SK-N-SH (cell line): ENCODE data around the gene MORC2.

Source experiments
- CTCF ChIP-seq: fragments of 200-600 bp; sonication (generic); IDR thresholded peaks from 2 replicates; pipeline ENCODE4 v1.6.1; 2017; ENCODE audit warnings: antibody characterized with exemption, mild to moderate bottlenecking, moderate library complexity
- EZH2phosphoT487 ChIP-seq: fragments of 200-600 bp; sonication (generic); IDR thresholded peaks from 2 replicates; pipeline ENCODE4 v1.6.1; 2017; ENCODE audit warnings: low read depth, mixed run types, mild to moderate bottlenecking, antibody characterized with exemption, moderate library complexity, borderline replicate concordance
- FOXJ3 ChIP-seq: sonication (generic); formaldehyde crosslinking; IDR thresholded peaks from 2 replicates; pipeline ENCODE4 v1.5.1; 2020; ENCODE audit warnings: mild to moderate bottlenecking, missing genetic modification reagents
- PBX3 ChIP-seq: IDR thresholded peaks from 2 replicates; pipeline ENCODE4; 2012
- SIN3A ChIP-seq: IDR thresholded peaks from 2 replicates; pipeline ENCODE4 v1.6.1; 2012; ENCODE audit warnings: low read depth, mild to moderate bottlenecking, low read length, moderate library complexity, borderline replicate concordance
- TEAD4 ChIP-seq: IDR thresholded peaks from 2 replicates; pipeline ENCODE4 v1.4.0; 2012; ENCODE audit warnings: mild to moderate bottlenecking, borderline replicate concordance; ENCODE audit not compliant: insufficient read depth
- USF1 ChIP-seq: IDR thresholded peaks from 2 replicates; pipeline ENCODE4 v1.4.0; 2012; ENCODE audit warnings: low read depth, borderline replicate concordance
- TF ChIP-seq, protein P1 (sequence below): IDR thresholded peaks from 2 replicates; pipeline ENCODE4 v1.6.1; 2012; ENCODE audit warnings: mild to moderate bottlenecking, low read depth, low read length, moderate library complexity

DNA sequence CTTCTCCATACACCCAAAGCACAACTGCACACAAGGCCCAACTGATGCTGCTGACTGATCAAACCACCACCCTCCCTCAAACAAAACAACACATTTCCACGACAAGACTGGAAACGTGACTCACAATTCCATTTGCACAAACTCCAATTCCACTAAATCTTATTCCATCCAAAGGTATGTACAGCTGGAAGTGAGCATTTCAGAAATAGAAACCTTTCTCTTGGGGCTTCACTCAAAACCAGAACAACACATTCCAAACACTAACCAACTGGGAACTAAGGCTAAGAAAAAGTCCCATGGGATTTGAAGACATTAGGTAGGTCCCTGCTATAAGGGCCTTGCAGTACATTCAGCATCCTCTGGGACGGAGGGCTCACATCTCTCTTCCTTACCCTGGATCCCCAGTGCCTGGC, 19.6 kb downstream of the MORC2 start:
- TF ChIP-seq CTCF, result no peak
- no peak for TF ChIP-seq EZH2phosphoT487
- TF ChIP-seq PBX3, result no peak
- no peak for TF ChIP-seq TEAD4
- TF ChIP-seq, protein P1, sequence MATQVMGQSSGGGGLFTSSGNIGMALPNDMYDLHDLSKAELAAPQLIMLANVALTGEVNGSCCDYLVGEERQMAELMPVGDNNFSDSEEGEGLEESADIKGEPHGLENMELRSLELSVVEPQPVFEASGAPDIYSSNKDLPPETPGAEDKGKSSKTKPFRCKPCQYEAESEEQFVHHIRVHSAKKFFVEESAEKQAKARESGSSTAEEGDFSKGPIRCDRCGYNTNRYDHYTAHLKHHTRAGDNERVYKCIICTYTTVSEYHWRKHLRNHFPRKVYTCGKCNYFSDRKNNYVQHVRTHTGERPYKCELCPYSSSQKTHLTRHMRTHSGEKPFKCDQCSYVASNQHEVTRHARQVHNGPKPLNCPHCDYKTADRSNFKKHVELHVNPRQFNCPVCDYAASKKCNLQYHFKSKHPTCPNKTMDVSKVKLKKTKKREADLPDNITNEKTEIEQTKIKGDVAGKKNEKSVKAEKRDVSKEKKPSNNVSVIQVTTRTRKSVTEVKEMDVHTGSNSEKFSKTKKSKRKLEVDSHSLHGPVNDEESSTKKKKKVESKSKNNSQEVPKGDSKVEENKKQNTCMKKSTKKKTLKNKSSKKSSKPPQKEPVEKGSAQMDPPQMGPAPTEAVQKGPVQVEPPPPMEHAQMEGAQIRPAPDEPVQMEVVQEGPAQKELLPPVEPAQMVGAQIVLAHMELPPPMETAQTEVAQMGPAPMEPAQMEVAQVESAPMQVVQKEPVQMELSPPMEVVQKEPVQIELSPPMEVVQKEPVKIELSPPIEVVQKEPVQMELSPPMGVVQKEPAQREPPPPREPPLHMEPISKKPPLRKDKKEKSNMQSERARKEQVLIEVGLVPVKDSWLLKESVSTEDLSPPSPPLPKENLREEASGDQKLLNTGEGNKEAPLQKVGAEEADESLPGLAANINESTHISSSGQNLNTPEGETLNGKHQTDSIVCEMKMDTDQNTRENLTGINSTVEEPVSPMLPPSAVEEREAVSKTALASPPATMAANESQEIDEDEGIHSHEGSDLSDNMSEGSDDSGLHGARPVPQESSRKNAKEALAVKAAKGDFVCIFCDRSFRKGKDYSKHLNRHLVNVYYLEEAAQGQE, result no peak
- no peak for TF ChIP-seq FOXJ3
- no peak for TF ChIP-seq SIN3A
- TF ChIP-seq USF1, result no peak
